Measurements from ENCODE around the gene CSTPP1. TPM values are rescaled to one million over a fixed set of nuclear protein-coding genes. Genes with fewer than 3 reads are reported as not detected.

CSTPP1 gene
- total and polyA plus RNA-seq, 2 of the 8 experiments (the other 6 are each of a cell fraction or from before 2014, with no cell fraction given) = 24.2 to 28.7 TPM

- Histone ChIP-seq H2BK20ac (ENCODE audit: low read length) (no peak overlapping the region), H4K91ac (replicated peaks; ENCODE audit: insufficient read length, low read length) (no peak overlapping the region), H2BK15ac (ENCODE audit: low read length) (no peak overlapping the region), H3K36me3 (ENCODE audit: control insufficient read depth in 2 of 4, insufficient read depth in 4 of 4, low read length in 3 of 4) (peaks cover 2 to 29% (median 19%) of the 10 kb centered on the region in 4 experiments; a peak in 7 of 8 replicates), H3K4me3 (ENCODE audit: extremely low read depth in 1 of 4, insufficient read depth in 2 of 4, low read depth in 3 of 4, low read length in 4 of 4) (no peak overlapping the region), H3K4me1 (replicated peaks in 1 of 4; ENCODE audit: control insufficient read depth in 3 of 4, insufficient read depth in 4 of 4, low read length in 3 of 4) (0 out of 7 replicates have a peak, but pooled peaks cover 0 to 2% (median 0%) of the 10 kb centered on the region in 4 experiments), H3K4me2 (ENCODE audit: insufficient read depth in 1 of 2, low read depth in 2 of 2, low read length in 2 of 2) (no peak overlapping the region), H4K5ac (ENCODE audit: insufficient read length, low read depth, low read length) (no peak overlapping the region), H3K27ac (ENCODE audit: low read depth, low read length) (no peak overlapping the region), H4K20me1 (replicated peaks in 1 of 2; ENCODE audit: control insufficient read depth in 1 of 2, insufficient read depth in 2 of 2, low read length in 2 of 2) (peaks cover 0 to 6% of the 10 kb centered on the region in 2 experiments), H2BK120ac (replicated peaks; ENCODE audit: low read depth, low read length) (no peak overlapping the region), H3K9ac (replicated peaks in 1 of 4; ENCODE audit: extremely low read depth in 1 of 4, low read depth in 3 of 4, low read length in 3 of 4) (no peak overlapping the region), H3K23ac (ENCODE audit: insufficient read length) (no peak overlapping the region), H2AFZ (ENCODE audit: low read length) (no peak overlapping the region), H4K8ac (ENCODE audit: extremely low read depth, insufficient read depth, low read length) (no peak overlapping the region), H3K79me2 (ENCODE audit: control insufficient read depth in 1 of 2, insufficient read depth in 2 of 2, low read length in 2 of 2) (no peaks in the 10 kb centered on the region), H3K23me2 (ENCODE audit: low read depth, low read length) (peaks cover 2% of the 10 kb centered on the region; the same call in 1 of the 2 replicates), H3K18ac (ENCODE audit: extremely low read depth, low read length) (no peak overlapping the region), H3K9me3 (ENCODE audit: insufficient read depth in 2 of 2, low read depth in 1 of 2, low read length in 1 of 2) (peaks cover 4 to 8% of the 10 kb centered on the region in 2 experiments; a peak in 2 of 4 replicates), H3K79me1 (ENCODE audit: low read depth, low read length) (no peaks in the 10 kb centered on the region), H2BK5ac (ENCODE audit: low read depth, low read length) (no peak overlapping the region), H3K14ac (ENCODE audit: insufficient read length) (no peak overlapping the region), H3K27me3 (replicated peaks in 1 of 4; ENCODE audit: control insufficient read depth in 3 of 4, extremely low read depth in 1 of 4, insufficient read depth in 3 of 4, low read length in 3 of 4) (no peaks in the 10 kb centered on the region), H2AK5ac (ENCODE audit: low read depth, low read length) (no peak overlapping the region), H2BK12ac (ENCODE audit: low read depth, low read length) (no peak overlapping the region), H3K4ac (replicated peaks; ENCODE audit: insufficient read length, low read depth, low read length) (no peak overlapping the region), H3K56ac (replicated peaks; ENCODE audit: insufficient read length, low read depth, low read length) (no peak overlapping the region)
- DNase-seq (ENCODE audit: low read depth in 1 of 2, low spot score in 2 of 2) (no peak), FAIRE-seq (no peak)
- CTCF ChIA-PET (ENCODE audit: partially characterized antibody) = interaction anchor here (0.6 to 7.4 kb wide), 9 partner anchors 12 to 258 kb away, joined by 3 to 66 read pairs (median 5); partner anchors contain the start of gene LRP4
- 96% methylated on average over 10 of the region's 10 CpGs; no CpG with 5 or more reads in 1 of the 2 experiments for WGBS, 2 experiments (ENCODE audit: extremely low coverage in 1 of 2, insufficient coverage in 1 of 2, insufficient read length in 1 of 2, insufficient replicate concordance in 2 of 2, low coverage in 1 of 2, low lambda C conversion rate in 2 of 2, missing lambda C conversion rate in 1 of 2)
- POLR2A ChIA-PET (ENCODE audit: partially characterized antibody) = interaction anchor here (1.3 kb wide), 1 partner anchor 259 kb away, joined by 3 read pairs; no protein-coding TSS in a partner anchor
- TF ChIP-seq ZNF274 (IDR thresholded peaks at IDR 0.05; ENCODE audit: borderline replicate concordance, extremely low read depth, low read length) (no peak), ATF2 (IDR thresholded peaks at IDR 0.05; ENCODE audit: low read length) (no peak), KDM5A (IDR thresholded peaks at IDR 0.05; ENCODE audit: low read length) (no peak), RNF2 (IDR thresholded peaks at IDR 0.05; ENCODE audit: borderline replicate concordance, low read depth, low read length, missing control alignments, poor library complexity, severe bottlenecking) (no peak), POLR2A (IDR thresholded peaks at IDR 0.05; ENCODE audit: control extremely low read depth in 1 of 2, low read depth in 2 of 2, low read length in 2 of 2) (no peak), SIN3A (conservative IDR thresholded peaks at IDR 0.05 in 1 of 2, IDR thresholded peaks at IDR 0.05 in 1 of 2; ENCODE audit: low read depth in 1 of 2, low read length in 2 of 2) (no peak), NRF1 (IDR thresholded peaks at IDR 0.05; ENCODE audit: low read depth, low read length) (no peak)
These were observed 41.6 kb upstream of the CSTPP1 start for GRCh38 chr11:46894961-46895360.
